ENCODE measurements around the gene MVB12B. TPM values are rescaled to one million over a fixed set of nuclear protein-coding genes. Genes with fewer than 3 reads are reported as not detected.

The MVB12B gene
- total and polyA plus RNA-seq, 2 donors (not counting 1 experiment from before 2014, with no cell fraction given): 2.5 to 2.6 TPM

- TF ChIP-seq CTCF (conservative IDR thresholded peaks at IDR 0.05 in 1 of 2, IDR thresholded peaks at IDR 0.05 in 1 of 2; ENCODE audit: low read depth in 1 of 2, low read length in 2 of 2) (no peak), EZH2 (IDR thresholded peaks at IDR 0.05; ENCODE audit: low read length, missing control alignments) (no peak)
- H3K9ac ChIP-seq (ENCODE audit: insufficient read depth, low read length): no peak overlapping the region
- no peaks in the 10 kb centered on the region for H3K4me1 ChIP-seq (ENCODE audit: control insufficient read depth, extremely low read depth, insufficient read depth, low read length)
- H3K36me3 ChIP-seq (ENCODE audit: control insufficient read depth, insufficient read depth, low read length): no peaks in the 10 kb centered on the region
- no peaks in the 10 kb centered on the region for H4K20me1 ChIP-seq (ENCODE audit: control insufficient read depth, extremely low read depth, insufficient read depth, low read length)
- H3K79me2 ChIP-seq (ENCODE audit: control insufficient read depth, insufficient read depth, low read length): no peaks in the 10 kb centered on the region
- H3K27ac ChIP-seq (ENCODE audit: insufficient read depth, low read length): no peak overlapping the region
- no peak overlapping the region for H3K4me3 ChIP-seq (replicated peaks in 1 of 4; ENCODE audit: control extremely low read depth in 1 of 4, insufficient read depth in 1 of 4, low read depth in 3 of 4, low read length in 4 of 4)
- DNase-seq (ENCODE audit: low read depth in 2 of 2): no peak
- no peak overlapping the region for H2AFZ ChIP-seq (ENCODE audit: low read length)
- peaks cover 3% of the 10 kb centered on the region for H3K27me3 ChIP-seq (ENCODE audit: control insufficient read depth, insufficient read depth, low read length)
- no peaks in the 10 kb centered on the region for H3K9me3 ChIP-seq (ENCODE audit: control insufficient read depth, insufficient read depth, low read depth, low read length)
- no peak overlapping the region for H3K4me2 ChIP-seq (ENCODE audit: extremely low read depth, insufficient read depth, low read length)
Observed at GRCh38 chr9:126498331-126498730, 171.7 kb downstream of the MVB12B start.

GRCh38 chr9:126499005-126499910 lies 172.6 kb downstream of the MVB12B start:
- Histone ChIP-seq H3K4me3 (replicated peaks in 1 of 4; ENCODE audit: control extremely low read depth in 1 of 4, insufficient read depth in 1 of 4, low read depth in 3 of 4, low read length in 4 of 4) (peak overlapping the region; percentile 43 to 59 (median 54)), H3K4me1 (ENCODE audit: control insufficient read depth, extremely low read depth, insufficient read depth, low read length) (no peaks in the 10 kb centered on the region), H2AFZ (ENCODE audit: low read length) (peak overlapping the region; percentile 57), H3K9me3 (ENCODE audit: control insufficient read depth, insufficient read depth, low read depth, low read length) (no peaks in the 10 kb centered on the region), H3K4me2 (ENCODE audit: extremely low read depth, insufficient read depth, low read length) (peak overlapping the region; percentile 78), H4K20me1 (ENCODE audit: control insufficient read depth, extremely low read depth, insufficient read depth, low read length) (no peaks in the 10 kb centered on the region), H3K9ac (ENCODE audit: insufficient read depth, low read length) (no peak overlapping the region), H3K27ac (ENCODE audit: insufficient read depth, low read length) (no peak overlapping the region), H3K27me3 (ENCODE audit: control insufficient read depth, insufficient read depth, low read length) (peaks cover 3% of the 10 kb centered on the region), H3K79me2 (ENCODE audit: control insufficient read depth, insufficient read depth, low read length) (no peaks in the 10 kb centered on the region), H3K36me3 (ENCODE audit: control insufficient read depth, insufficient read depth, low read length) (no peaks in the 10 kb centered on the region)
- peak; percentile 36 to 43 for DNase-seq (ENCODE audit: low read depth in 2 of 2)
- TF ChIP-seq EZH2 (IDR thresholded peaks at IDR 0.05; ENCODE audit: low read length, missing control alignments) (no peak), CTCF (conservative IDR thresholded peaks at IDR 0.05 in 1 of 2, IDR thresholded peaks at IDR 0.05 in 1 of 2; ENCODE audit: low read depth in 1 of 2, low read length in 2 of 2) (peak; percentile 89 to 95)

DNA sequence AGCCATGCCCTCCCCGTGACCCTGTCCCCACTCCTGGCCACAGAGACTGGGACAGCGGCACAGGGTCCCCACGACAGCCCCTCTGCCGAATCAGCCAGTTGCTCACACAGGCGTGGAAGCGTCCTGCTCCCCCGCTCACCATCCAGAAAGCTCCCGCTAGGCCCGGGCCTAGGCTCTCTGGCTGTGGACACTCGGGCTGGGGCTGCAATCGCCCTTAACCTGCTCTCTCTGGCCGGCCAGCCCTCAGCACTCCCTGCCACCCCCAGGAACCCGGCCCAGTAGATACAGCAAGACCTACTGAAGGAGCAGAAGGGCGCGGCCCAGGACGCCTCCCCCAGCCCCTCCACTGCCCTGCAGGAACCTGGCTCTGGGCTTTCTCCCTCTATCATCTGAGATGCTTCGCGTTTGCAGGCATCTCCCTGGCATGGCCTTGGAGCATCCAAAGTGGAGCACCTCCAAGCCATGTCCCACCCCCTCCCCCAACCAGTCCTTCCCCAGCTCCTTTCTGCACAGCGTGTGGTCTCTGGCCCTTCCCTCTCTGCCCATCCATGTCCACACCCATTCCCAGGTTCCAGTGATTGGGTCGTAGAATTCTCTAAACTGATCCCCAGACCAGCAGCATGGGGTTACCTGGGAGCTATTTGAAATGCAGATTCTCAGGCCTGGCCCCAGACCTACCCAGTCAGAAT lies 173.4 kb downstream of the MVB12B start:
- Histone ChIP-seq H3K4me3 (replicated peaks in 1 of 4; ENCODE audit: control extremely low read depth in 1 of 4, insufficient read depth in 1 of 4, low read depth in 3 of 4, low read length in 4 of 4) (peak overlapping the region in 2 of 4 experiments; percentile 43 to 59), H3K9me3 (ENCODE audit: control insufficient read depth, insufficient read depth, low read depth, low read length) (no peaks in the 10 kb centered on the region)
- TF ChIP-seq CTCF (conservative IDR thresholded peaks at IDR 0.05 in 1 of 2, IDR thresholded peaks at IDR 0.05 in 1 of 2; ENCODE audit: low read depth in 1 of 2, low read length in 2 of 2) (no peak), EZH2 (IDR thresholded peaks at IDR 0.05; ENCODE audit: low read length, missing control alignments) (no peak)

More for the DNA sequence above, 173.4 kb downstream of the MVB12B start:
- H3K27me3 ChIP-seq (ENCODE audit: control insufficient read depth, insufficient read depth, low read length): peaks cover 3% of the 10 kb centered on the region
- H2AFZ ChIP-seq (ENCODE audit: low read length): no peak overlapping the region
- no peaks in the 10 kb centered on the region for H3K79me2 ChIP-seq (ENCODE audit: control insufficient read depth, insufficient read depth, low read length)
- H3K4me2 ChIP-seq (ENCODE audit: extremely low read depth, insufficient read depth, low read length): peak overlapping the region; percentile 78
- no peaks in the 10 kb centered on the region for H4K20me1 ChIP-seq (ENCODE audit: control insufficient read depth, extremely low read depth, insufficient read depth, low read length)
- no peak overlapping the region for H3K27ac ChIP-seq (ENCODE audit: insufficient read depth, low read length)
- no peaks in the 10 kb centered on the region for H3K36me3 ChIP-seq (ENCODE audit: control insufficient read depth, insufficient read depth, low read length)
- H3K9ac ChIP-seq (ENCODE audit: insufficient read depth, low read length): no peak overlapping the region
- H3K4me1 ChIP-seq (ENCODE audit: control insufficient read depth, extremely low read depth, insufficient read depth, low read length): no peaks in the 10 kb centered on the region
- no peak for DNase-seq (ENCODE audit: low read depth in 2 of 2)

Data from fibroblast of lung (primary cell).